ENCODE results near the gene VMP1. TPM values are rescaled to one million over a fixed set of nuclear protein-coding genes. Genes with fewer than 3 reads are reported as not detected.

The VMP1 gene
- total and polyA plus RNA-seq, 2 of the 13 experiments (the other 11 are each of a cell fraction or from before 2014, with no cell fraction given), result 186 to 271 TPM

DNA sequence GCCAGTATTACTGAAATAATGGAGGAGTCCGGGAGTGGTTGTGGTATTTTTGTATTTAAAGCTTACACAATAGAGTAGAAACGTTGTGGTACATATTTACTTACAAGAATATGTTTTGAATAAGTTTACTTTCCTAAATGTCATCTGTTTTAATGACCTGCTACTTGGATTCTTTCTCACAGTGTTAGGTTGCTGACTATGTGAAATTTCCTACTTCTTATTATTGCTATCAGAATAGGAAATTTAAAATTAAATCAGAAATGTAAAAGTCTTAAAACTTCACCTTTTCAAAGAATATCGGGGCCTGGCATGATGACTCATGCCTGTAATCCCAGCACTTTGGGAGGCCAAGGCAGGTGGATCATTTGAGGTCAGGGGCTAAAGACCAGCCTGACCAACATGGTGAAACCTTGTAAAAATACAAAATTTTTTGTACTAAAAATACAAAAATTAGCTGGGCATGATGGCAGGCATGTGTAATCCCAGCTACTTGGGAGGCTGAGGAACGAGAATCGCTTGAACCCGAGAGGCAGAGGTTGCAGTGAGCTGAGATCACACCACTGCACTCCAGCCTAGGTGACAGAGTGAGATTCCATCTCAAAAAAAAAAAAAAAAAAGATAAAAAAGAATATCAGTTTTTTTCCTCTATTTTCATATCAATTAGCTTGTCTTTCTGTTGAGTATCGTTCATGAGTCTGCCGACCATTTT is 77.8 kb downstream of the VMP1 start (continued):
- TF ChIP-seq ZNF570 (CRISPR knock-in tag; IDR thresholded peaks at IDR 0.05; ENCODE audit: borderline replicate concordance) (no peak), THYN1 (CRISPR knock-in tag; IDR thresholded peaks at IDR 0.05; ENCODE audit: borderline replicate concordance, low read depth) (no peak), SUZ12 (IDR thresholded peaks at IDR 0.05; ENCODE audit: low read depth, low read length) (no peak), ZNF124 (CRISPR knock-in tag; IDR thresholded peaks at IDR 0.05) (no peak), ZNF550 (CRISPR knock-in tag; IDR thresholded peaks at IDR 0.05; ENCODE audit: borderline replicate concordance) (no peak), ZNF563 (CRISPR knock-in tag; IDR thresholded peaks at IDR 0.05) (no peak), NFE2L1 (CRISPR knock-in tag; IDR thresholded peaks at IDR 0.05; ENCODE audit: borderline replicate concordance) (no peak), ZNF580 (CRISPR knock-in tag; IDR thresholded peaks at IDR 0.05; ENCODE audit: borderline replicate concordance, low read depth) (0 out of 2 replicates have a peak, but pooled peaks have one; percentile 41), MBNL3 (CRISPR knock-in tag; conservative IDR thresholded peaks at IDR 0.05) (no peak), NFYB (CRISPR knock-in tag; IDR thresholded peaks at IDR 0.05) (no peak), ATF1 (CRISPR knock-in tag; IDR thresholded peaks at IDR 0.05) (no peak; the same call in 1 of the 2 replicates), ZNF841 (CRISPR knock-in tag; IDR thresholded peaks at IDR 0.05; ENCODE audit: borderline replicate concordance) (no peak), HHEX (CRISPR knock-in tag; IDR thresholded peaks at IDR 0.05) (no peak), HNRNPUL1 (IDR thresholded peaks at IDR 0.05; ENCODE audit: low read depth, low read length) (no peak), AFF4 (CRISPR knock-in tag; IDR thresholded peaks at IDR 0.05) (peak; percentile 65; the same call in 1 of the 2 replicates), IRX3 (CRISPR knock-in tag; IDR thresholded peaks at IDR 0.05; ENCODE audit: borderline replicate concordance, low read depth) (no peak), EED (CRISPR knock-in tag; IDR thresholded peaks at IDR 0.05) (no peak), ZNF329 (CRISPR knock-in tag; IDR thresholded peaks at IDR 0.05; ENCODE audit: low read depth) (no peak), ZNF720 (CRISPR knock-in tag; IDR thresholded peaks at IDR 0.05) (no peak), FOXO4 (CRISPR knock-in tag; conservative IDR thresholded peaks at IDR 0.05) (no peak), MEIS2 (CRISPR knock-in tag; IDR thresholded peaks at IDR 0.05) (no peak), ZNF7 (CRISPR knock-in tag; IDR thresholded peaks at IDR 0.05) (no peak)
- TF ChIP-seq, protein P1, sequence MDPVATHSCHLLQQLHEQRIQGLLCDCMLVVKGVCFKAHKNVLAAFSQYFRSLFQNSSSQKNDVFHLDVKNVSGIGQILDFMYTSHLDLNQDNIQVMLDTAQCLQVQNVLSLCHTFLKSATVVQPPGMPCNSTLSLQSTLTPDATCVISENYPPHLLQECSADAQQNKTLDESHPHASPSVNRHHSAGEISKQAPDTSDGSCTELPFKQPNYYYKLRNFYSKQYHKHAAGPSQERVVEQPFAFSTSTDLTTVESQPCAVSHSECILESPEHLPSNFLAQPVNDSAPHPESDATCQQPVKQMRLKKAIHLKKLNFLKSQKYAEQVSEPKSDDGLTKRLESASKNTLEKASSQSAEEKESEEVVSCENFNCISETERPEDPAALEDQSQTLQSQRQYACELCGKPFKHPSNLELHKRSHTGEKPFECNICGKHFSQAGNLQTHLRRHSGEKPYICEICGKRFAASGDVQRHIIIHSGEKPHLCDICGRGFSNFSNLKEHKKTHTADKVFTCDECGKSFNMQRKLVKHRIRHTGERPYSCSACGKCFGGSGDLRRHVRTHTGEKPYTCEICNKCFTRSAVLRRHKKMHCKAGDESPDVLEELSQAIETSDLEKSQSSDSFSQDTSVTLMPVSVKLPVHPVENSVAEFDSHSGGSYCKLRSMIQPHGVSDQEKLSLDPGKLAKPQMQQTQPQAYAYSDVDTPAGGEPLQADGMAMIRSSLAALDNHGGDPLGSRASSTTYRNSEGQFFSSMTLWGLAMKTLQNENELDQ (CRISPR knock-in tag; IDR thresholded peaks at IDR 0.05; ENCODE audit: borderline replicate concordance), result no peak
